Raji (cell line): Measurements from ENCODE around the gene CSNK1A1L.

ENCODE experiments used
- POLR2A ChIP-seq: IDR thresholded peaks from 2 replicates; pipeline ENCODE4 v1.6.1; 2011; ENCODE audit warnings: low read depth, low read length, control low read depth; ENCODE audit not compliant: insufficient read depth

The CSNK1A1L gene

GRCh38 chr13:37105251-37105714 is at the start of gene CSNK1A1L:
Gene CSNK1A1L (minus strand): TSS chr13:37105664. CDS start chr13:37105256, 408 bp downstream.
- no peak for TF ChIP-seq POLR2A

DNA sequence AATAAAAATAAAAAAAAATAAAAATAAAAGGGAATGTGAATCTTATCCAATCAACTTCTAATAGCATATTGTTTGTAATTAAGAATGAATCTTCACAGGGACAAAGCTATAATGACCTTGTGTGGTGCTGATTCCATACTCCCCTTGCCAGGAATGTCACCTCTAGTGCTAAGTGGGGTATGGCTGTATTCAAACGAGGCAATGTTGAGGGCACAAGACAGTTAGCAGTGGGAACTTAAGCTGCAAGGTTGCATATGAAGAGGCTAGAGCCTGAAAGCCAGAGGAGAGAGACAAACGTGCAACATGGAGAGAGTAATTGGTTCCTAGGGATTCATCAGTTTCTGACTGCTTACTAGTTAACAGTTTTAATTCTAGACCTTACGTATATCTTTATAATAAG is 43.9 kb upstream of the CSNK1A1L start:
- TF ChIP-seq POLR2A = no peak

DNA sequence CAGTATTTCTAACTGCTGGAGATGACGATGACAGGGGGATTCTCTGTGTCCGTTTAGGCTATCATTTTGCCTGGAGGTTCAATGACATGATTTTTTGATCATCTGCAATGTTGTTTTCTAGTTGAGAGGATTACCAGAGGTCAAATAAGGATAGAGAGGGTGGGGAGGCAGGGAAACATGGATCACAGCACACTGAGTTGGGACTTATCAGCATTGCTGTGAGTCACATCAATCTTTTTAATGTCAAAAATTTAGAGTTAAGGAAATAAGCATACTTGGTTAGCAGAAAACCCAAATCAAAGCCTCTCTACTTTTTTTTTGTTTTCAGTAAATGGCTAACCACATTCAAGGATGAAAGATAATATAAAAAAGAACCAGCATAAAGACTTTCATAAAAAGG is 43.0 kb upstream of the CSNK1A1L start:
- TF ChIP-seq POLR2A = no peak

DNA sequence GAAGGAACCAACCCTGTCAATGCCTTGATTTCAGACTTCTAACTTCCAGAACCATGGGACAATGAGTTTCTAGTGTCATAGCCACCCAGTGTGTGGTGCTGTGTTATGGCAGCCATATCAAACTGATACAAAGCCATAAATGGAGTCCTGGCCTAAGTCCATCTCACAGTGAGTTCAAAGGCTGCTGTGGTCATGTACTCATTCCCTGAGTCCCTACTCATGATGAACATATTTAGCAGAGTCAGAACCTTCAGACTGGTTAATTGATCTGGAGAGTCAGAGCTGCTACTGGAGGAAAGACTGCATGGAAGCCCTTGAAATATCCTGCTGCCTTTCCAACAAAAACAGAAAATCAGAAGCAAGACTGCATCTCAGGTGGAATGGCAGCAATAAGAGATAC is 39.2 kb upstream of the CSNK1A1L start:
- TF ChIP-seq POLR2A = no peak

GRCh38 chr13:37143911-37144310 is 38.4 kb upstream of the CSNK1A1L start:
- no peak for TF ChIP-seq POLR2A

GRCh38 chr13:37142877-37143276 is 37.4 kb upstream of the CSNK1A1L start:
- TF ChIP-seq POLR2A = no peak

- no peak for TF ChIP-seq POLR2A
These were observed 35.5 kb upstream of the CSNK1A1L start for GRCh38 chr13:37141011-37141410.

- TF ChIP-seq POLR2A = no peak
These were observed 33.9 kb upstream of the CSNK1A1L start for GRCh38 chr13:37139356-37139755.

DNA sequence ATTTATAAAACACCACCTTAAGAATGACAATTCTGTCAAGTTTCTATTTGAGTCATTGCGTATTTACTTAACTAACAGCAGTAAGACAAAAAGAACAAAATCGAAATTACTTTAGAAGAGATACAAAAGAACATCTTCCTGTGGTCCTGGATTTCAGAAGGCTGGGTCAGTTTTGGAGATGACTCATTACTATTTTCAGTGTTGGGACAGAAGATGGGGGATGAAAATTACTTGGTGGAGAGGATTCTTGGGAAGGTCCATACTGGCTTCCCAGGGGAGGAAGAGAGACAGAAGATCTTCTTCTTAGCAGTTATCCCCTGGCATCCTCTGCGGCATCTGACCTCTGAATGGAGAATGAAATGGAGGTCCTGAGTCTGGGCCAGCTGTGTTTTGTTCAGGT is 33.5 kb upstream of the CSNK1A1L start:
- no peak for TF ChIP-seq POLR2A

DNA sequence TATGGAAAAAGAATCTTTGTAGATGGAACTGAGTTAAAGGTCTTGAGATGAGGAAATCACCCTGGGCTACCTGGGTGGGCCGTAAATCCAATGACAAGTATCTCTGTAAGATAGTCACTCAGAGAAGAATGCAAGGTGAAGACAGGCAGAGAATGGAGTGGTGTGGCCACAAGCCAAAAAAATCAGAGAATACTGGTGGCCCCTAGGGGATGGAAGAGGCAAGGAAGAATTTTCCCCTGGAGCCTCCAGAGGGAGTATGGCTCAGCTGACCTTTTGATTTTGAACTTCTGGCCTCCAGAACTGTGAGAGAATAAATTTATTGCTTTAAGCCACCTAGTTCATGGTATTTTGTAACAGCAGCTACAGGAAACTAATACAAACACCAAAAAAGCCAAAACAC is 32.7 kb upstream of the CSNK1A1L start:
- TF ChIP-seq POLR2A = no peak

GRCh38 chr13:37136633-37137032 is 31.2 kb upstream of the CSNK1A1L start:
- no peak for TF ChIP-seq POLR2A

DNA sequence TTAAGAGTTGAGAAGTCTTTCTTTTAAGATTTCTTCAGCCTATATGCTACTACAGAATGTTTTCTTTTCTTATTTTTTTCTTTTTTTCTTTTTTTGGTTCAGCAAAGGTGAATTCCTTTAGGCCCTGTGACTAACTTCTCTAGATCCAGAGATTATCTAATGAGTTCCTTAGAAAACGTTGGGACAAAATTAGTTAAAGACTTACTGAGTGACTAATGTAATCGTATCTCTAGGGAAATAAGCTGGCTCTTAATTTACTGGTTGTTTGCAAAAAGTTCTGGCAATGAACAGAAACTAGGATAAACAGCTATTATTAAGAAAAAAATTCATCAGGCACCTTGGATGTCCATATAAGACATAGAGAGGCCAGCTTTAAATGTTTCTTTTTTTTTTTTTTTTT is 30.7 kb upstream of the CSNK1A1L start:
- no peak for TF ChIP-seq POLR2A

GRCh38 chr13:37134411-37135041 is 29.1 kb upstream of the CSNK1A1L start:
- no peak for TF ChIP-seq POLR2A

DNA sequence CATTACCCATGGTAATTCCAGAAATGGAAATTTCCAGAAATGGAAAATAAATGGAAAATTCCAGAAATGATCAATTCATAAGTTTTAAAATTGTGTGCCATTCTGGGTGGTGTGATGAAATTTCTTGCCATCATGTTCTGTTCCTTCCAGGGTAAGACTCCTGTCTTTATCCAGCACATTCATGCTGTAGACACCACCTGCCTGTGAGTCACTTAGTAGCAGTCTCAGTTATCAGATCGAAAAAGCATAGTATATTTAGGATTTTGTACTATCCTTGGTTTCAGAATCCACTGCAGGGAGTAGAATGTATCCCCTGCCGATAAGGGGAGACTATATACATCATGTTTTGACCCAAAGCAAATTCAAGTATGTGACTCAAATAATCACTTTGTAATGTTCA is 26.7 kb upstream of the CSNK1A1L start:
- no peak for TF ChIP-seq POLR2A

GRCh38 chr13:37131092-37131491 is 25.6 kb upstream of the CSNK1A1L start:
- TF ChIP-seq POLR2A = no peak

DNA sequence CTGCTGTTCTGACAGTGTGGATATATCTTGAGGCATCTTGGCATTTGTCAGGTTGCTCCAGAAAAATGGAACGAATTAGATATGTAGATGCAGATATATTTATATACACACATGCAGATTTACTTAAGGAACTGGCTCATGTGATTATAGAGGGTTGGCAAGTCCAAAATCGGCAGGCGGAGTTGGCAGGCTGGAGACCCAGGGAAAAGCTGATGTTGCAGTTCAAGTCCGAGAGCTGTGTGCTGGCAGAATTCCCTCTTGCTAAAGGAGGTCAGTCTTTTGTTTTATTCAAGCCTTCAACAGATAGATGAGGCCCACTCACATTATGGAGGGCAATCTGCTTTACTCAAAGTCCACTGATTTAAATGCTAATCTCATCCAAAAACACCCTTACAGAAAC is 24.4 kb upstream of the CSNK1A1L start:
- no peak for TF ChIP-seq POLR2A

DNA sequence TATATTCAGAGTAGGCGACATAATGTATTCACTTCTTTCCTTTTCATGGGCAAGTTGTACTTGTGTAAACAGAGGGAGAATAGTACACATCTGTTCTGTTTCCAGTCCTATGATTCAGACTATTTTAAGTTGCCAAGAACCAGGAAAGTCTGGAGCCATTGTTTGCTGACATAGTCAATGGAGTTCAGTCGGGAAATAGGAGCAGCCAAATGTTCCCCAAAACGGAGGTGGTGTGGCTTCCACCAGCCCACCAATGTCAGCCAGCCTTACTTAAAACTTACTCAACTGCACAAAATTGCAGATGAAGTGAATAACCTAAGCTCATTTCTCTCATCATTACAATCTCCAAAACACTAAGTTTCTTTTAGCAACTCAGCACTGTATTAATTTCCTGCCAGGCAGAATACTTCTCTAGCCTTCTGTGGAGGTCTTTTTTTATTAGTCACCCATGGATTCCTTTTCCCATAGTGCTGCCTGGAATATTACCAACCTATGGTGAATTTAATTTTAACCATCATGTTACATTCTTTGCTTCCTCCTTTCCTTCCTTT is 22.3 kb upstream of the CSNK1A1L start:
- TF ChIP-seq POLR2A = no peak
